ENCODE results near the gene CETN3. TPM values are rescaled to one million over a fixed set of nuclear protein-coding genes. Genes with fewer than 3 reads are reported as not detected.
"Not testable (repeated sequence)": the region's sequence is repeated elsewhere in the genome, so short reads cannot be mapped to it uniquely, and the experiment has no call there.

Gene CETN3
- total and polyA plus RNA-seq, 3 experiments from 2014 or later: 23.9 to 41.6 (median 41.0) TPM

DNA sequence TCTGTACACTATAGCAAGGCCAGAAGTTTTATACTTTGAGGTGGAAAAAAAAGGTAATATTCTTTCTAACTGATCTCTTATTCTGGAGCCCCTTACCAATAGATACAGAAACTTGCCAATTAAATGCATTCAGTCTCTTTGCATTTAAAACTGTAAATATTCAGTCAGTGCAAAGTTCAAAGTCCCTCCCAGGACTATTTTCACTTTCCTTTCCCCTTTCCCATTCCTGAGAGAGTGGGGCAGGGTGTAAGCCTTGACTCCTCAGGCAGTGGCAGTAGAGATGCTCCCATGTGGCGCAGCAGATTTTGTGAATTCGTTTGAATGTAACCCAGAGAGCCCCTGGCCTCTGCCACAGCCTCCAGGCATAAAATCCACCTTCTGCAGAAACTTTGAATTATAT lies 29.9 kb downstream of the CETN3 start:
- H3K27me3 Mint-ChIP-seq: peaks cover 9 to 37% of the 10 kb centered on the region in 2 donors
- Histone ChIP-seq H3K27me3 (ENCODE audit: insufficient read depth, low read length, poor library complexity, severe bottlenecking) (no peaks in the 10 kb centered on the region), H3K9me3 (ENCODE audit: low read length) (no peaks in the 10 kb centered on the region), H3K27ac (ENCODE audit: low read depth, low read length) (no peak overlapping the region), H3K4me1 (ENCODE audit: insufficient read depth, low read length) (no peaks in the 10 kb centered on the region), H3K36me3 (ENCODE audit: insufficient read depth, low read length) (no peaks in the 10 kb centered on the region), H3K4me3 (ENCODE audit: low read length) (no peak overlapping the region)
- CTCF ChIA-PET: no interaction called here
- H3K36me3 Mint-ChIP-seq: no peaks in the 10 kb centered on the region
- no peaks in the 10 kb centered on the region for H3K4me1 Mint-ChIP-seq
- H3K27ac Mint-ChIP-seq: no peak overlapping the region
- no peak overlapping the region for H3K4me3 Mint-ChIP-seq
- DNase-seq: no peak
- peaks cover 0 to 2% (median 0%) of the 10 kb centered on the region in 5 donors for H3K9me3 Mint-ChIP-seq
- POLR2A ChIA-PET: no interaction called here

DNA sequence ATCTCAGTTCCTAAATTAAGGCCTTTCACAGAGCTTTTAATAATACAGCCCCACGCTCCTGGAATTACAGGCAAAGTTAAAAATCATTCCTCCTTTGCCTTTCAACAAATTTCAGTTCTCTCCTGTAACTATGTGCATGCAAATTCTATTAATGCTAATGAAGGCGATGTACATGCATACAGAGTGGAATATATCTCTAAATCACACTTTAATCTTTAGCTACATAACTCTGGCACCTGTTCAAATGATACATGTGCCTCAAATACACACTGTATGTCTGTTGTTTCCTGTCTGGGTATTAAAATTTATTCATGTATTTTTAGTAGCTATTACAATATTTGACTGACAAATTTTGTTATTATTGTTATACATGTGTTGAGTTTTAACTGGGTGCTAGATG lies 30.8 kb downstream of the CETN3 start:
- no peak overlapping the region for H3K27ac Mint-ChIP-seq
- Histone ChIP-seq H3K4me1 (ENCODE audit: insufficient read depth, low read length) (no peaks in the 10 kb centered on the region), H3K27ac (ENCODE audit: low read depth, low read length) (no peak overlapping the region), H3K27me3 (ENCODE audit: insufficient read depth, low read length, poor library complexity, severe bottlenecking) (no peaks in the 10 kb centered on the region), H3K36me3 (ENCODE audit: insufficient read depth, low read length) (no peaks in the 10 kb centered on the region), H3K4me3 (ENCODE audit: low read length) (no peak overlapping the region), H3K9me3 (ENCODE audit: low read length) (no peaks in the 10 kb centered on the region)
- H3K9me3 Mint-ChIP-seq: no peaks in the 10 kb centered on the region
- no peak for DNase-seq
- no peaks in the 10 kb centered on the region for H3K36me3 Mint-ChIP-seq
- ChIA-PET POLR2A (no interaction called here), CTCF (interaction anchor here (1.2 kb wide), 1 partner anchor 8 kb away, joined by 4 read pairs; no protein-coding TSS in a partner anchor)
- peaks cover 6 to 33% of the 10 kb centered on the region in 2 donors for H3K27me3 Mint-ChIP-seq
- no peak overlapping the region for H3K4me3 Mint-ChIP-seq
- H3K4me1 Mint-ChIP-seq: no peaks in the 10 kb centered on the region

DNA sequence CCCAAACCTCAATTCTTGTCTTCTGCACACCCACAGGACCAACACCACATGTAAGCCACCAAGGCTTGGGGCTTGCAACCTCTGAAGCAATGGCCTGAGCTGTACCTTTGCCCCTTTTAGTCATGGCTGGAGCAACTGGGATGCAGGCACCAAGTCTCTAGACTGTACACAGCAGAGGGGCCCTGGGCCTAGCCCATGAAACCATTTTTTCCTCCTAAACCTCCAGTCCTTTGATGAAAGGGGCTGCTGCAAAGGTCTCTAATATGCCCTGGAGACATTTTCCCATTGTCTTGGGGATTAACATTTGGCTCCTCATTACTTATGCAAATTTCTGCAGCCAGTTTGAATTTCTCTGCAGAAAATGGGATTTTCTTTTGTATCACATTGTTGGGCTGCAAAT lies 38.3 kb downstream of the CETN3 start:
- H3K4me3 ChIP-seq (ENCODE audit: low read length); H3K36me3 Mint-ChIP-seq; H3K9me3 ChIP-seq (ENCODE audit: low read length); CTCF ChIA-PET; H3K27ac ChIP-seq (ENCODE audit: low read depth, low read length); H3K4me3 Mint-ChIP-seq; POLR2A ChIA-PET; DNase-seq; H3K4me1 ChIP-seq (ENCODE audit: insufficient read depth, low read length); H3K27me3 ChIP-seq (ENCODE audit: insufficient read depth, low read length, poor library complexity, severe bottlenecking); H3K4me1 Mint-ChIP-seq; H3K36me3 ChIP-seq (ENCODE audit: insufficient read depth, low read length): not testable (repeated sequence)
- peaks cover 5 to 32% of the 10 kb centered on the region in 2 donors for H3K27me3 Mint-ChIP-seq
- peaks cover 0 to 11% (median 7%) of the 10 kb centered on the region in 5 donors for H3K9me3 Mint-ChIP-seq
- peak overlapping the region in 1 of 8 donors; percentile 47 for H3K27ac Mint-ChIP-seq

DNA sequence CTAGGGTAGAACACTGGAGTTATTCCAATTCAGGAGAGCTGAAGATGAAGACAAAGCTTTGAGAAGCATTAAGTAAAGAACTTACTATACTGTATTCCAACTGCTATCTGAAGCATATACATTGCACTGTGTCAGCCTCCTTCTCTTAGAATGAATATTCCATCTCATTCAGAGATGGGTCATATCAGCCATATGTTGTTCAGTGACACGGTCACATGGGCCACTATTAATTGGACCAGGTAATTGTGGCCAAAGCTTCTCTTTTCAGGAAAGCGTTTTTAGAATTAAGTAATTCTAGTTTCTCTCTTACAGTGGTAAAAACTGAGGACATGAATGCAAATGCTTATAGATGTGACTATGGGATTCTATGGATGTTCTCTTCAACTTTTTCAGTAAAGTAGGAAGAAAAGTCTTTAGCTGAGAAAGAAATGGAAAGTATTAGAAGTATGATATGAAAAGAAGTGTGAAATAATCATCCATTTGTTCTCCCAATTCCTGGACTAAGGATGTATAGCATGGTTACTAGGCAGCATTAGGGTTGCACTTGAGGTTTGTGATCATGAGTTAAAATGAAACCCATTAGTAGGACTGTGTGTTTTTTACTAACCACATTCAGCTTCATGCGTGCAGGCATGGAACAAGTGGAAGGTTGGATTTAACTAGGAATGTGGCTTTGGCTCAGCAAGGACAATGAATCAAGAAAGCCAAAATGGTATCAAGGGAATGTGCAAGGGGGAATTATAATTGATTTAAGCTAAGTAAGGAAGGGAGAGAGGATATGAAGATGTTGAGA lies 40.9 kb downstream of the CETN3 start:
- Histone ChIP-seq H3K4me3 (ENCODE audit: low read length) (no peak overlapping the region), H3K9me3 (ENCODE audit: low read length) (no peaks in the 10 kb centered on the region), H3K36me3 (ENCODE audit: insufficient read depth, low read length) (no peaks in the 10 kb centered on the region), H3K4me1 (ENCODE audit: insufficient read depth, low read length) (no peaks in the 10 kb centered on the region), H3K27ac (ENCODE audit: low read depth, low read length) (no peak overlapping the region), H3K27me3 (ENCODE audit: insufficient read depth, low read length, poor library complexity, severe bottlenecking) (no peaks in the 10 kb centered on the region)
- CTCF ChIA-PET: no interaction called here
- H3K9me3 Mint-ChIP-seq: peaks cover 0 to 11% (median 7%) of the 10 kb centered on the region in 5 donors
- no peaks in the 10 kb centered on the region for H3K4me1 Mint-ChIP-seq
- POLR2A ChIA-PET: no interaction called here
- no peak overlapping the region for H3K4me3 Mint-ChIP-seq
- DNase-seq: no peak
- peaks cover 3 to 37% of the 10 kb centered on the region in 2 donors for H3K27me3 Mint-ChIP-seq
- H3K36me3 Mint-ChIP-seq: peaks cover 0 to 1% (median 0%) of the 10 kb centered on the region in 3 donors
- H3K27ac Mint-ChIP-seq: no peak overlapping the region

DNA sequence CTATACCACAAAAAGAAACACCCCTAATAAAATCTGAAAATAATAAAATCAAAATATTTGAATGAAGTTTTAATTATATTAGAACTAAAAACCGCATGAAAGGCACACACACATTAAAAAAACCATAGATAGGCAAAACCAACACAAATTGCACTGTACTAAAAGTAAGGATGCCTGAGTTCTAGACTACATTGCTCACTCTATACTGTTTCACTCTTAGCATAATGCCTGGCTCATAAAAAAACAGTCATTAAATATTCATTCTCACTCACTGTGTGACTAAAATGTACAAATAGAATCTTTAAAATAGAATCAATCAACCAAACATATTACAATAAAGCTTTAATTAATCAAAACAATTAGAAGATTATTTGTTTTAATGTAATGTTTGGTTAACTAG lies 41.7 kb downstream of the CETN3 start:
- Mint-ChIP-seq H3K27me3 (peaks cover 3 to 41% of the 10 kb centered on the region in 2 donors), H3K4me3 (no peak overlapping the region), H3K27ac (no peak overlapping the region), H3K4me1 (no peaks in the 10 kb centered on the region), H3K9me3 (peaks cover 0 to 11% (median 7%) of the 10 kb centered on the region in 5 donors), H3K36me3 (peaks cover 0 to 1% (median 0%) of the 10 kb centered on the region in 3 donors)
- H3K4me1 ChIP-seq (ENCODE audit: insufficient read depth, low read length): no peaks in the 10 kb centered on the region
- H3K36me3 ChIP-seq (ENCODE audit: insufficient read depth, low read length): no peaks in the 10 kb centered on the region
- DNase-seq: no peak
- ChIA-PET POLR2A (no interaction called here), CTCF (no interaction called here)
- H3K27ac ChIP-seq (ENCODE audit: low read depth, low read length): no peak overlapping the region
- H3K4me3 ChIP-seq (ENCODE audit: low read length): no peak overlapping the region
- H3K27me3 ChIP-seq (ENCODE audit: insufficient read depth, low read length, poor library complexity, severe bottlenecking): no peaks in the 10 kb centered on the region
- no peaks in the 10 kb centered on the region for H3K9me3 ChIP-seq (ENCODE audit: low read length)

DNA sequence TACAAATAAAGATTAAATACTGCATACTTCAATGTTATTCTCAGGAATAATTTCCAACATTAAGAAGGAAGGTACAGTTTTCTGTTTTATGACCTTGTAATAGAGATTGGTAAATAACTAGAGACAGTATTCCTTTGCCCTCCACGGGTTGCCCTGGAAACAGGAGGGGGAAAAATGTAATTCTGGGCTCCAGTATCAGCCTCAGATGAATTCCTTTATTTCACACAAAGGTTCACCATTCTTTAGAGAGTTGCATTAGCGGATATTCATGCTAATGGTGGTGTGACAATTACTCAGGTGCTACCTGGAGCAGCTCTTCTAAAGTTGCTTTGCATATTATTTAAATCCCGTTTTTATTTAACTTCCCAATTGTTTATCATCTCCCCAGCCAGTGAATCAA lies 42.6 kb downstream of the CETN3 start:
- peaks cover 0 to 1% (median 0%) of the 10 kb centered on the region in 3 donors for H3K36me3 Mint-ChIP-seq
- Histone ChIP-seq H3K27ac (ENCODE audit: low read depth, low read length) (no peak overlapping the region), H3K9me3 (ENCODE audit: low read length) (no peaks in the 10 kb centered on the region), H3K4me1 (ENCODE audit: insufficient read depth, low read length) (no peaks in the 10 kb centered on the region), H3K4me3 (ENCODE audit: low read length) (no peak overlapping the region), H3K36me3 (ENCODE audit: insufficient read depth, low read length) (no peaks in the 10 kb centered on the region), H3K27me3 (ENCODE audit: insufficient read depth, low read length, poor library complexity, severe bottlenecking) (no peaks in the 10 kb centered on the region)
- DNase-seq: no peak
- no peak overlapping the region for H3K4me3 Mint-ChIP-seq
- peaks cover 0 to 9% (median 7%) of the 10 kb centered on the region in 5 donors for H3K9me3 Mint-ChIP-seq
- ChIA-PET CTCF (no interaction called here), POLR2A (no interaction called here)
- peaks cover 3 to 46% of the 10 kb centered on the region in 2 donors for H3K27me3 Mint-ChIP-seq
- no peak overlapping the region for H3K27ac Mint-ChIP-seq
- no peaks in the 10 kb centered on the region for H3K4me1 Mint-ChIP-seq

DNA sequence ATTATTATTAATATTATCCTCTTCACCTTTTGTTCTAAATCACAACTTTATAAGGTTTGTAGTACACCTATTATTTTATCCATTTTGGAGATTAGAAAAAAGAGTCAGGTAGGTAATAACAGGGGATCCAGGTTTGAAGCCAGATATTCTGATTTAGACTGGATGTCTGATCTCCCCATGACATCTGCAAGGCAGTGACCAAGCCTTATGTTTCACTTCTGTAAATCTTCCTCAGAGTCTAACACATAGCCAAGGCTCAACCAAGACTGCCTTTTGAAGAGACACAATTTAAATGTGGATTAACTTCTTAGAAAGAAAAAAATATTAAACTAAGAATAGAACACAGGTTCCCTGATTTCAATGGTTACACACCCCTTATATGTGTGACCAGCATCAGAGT lies 44.2 kb downstream of the CETN3 start:
- no peak overlapping the region for H3K4me3 Mint-ChIP-seq
- POLR2A ChIA-PET: no interaction called here

DNA sequence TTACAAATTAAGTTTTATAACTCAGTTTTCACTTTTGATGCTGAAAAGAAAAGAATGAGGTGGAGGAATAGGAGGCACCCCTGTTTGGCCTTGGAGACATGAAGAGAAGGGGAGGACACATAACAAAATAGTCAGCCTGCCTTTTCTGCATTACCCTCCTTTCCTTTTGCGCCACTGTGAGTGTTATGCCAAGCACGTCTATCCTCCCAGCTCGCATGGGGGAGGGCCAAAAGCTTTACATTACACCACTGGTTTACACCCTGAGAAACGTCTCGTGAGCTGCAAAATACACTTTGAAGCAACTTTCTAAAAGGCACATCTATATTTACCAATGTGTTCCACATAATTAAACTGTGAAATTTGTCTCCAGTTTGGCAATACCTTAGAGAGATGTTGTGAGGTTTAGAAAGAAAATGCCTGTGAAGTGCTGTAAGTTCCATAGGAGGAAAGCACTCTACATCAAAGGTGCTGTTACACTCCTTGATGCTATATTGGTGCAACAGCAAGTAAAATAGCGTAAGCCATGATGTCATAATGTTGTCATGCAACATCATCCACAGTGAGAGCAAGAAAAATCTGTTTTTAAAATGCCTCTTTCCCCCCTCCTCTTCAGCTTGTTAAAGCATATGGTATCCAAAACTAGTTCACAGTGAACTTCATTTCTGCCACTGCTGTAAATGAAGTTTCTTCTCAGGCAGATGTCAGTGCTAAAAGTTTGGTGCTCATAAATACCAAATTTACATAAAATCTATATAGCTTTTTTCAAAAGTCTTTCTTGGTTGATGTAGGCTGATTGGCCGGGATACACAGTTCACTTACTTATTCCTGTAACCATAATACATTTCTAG lies 50.3 kb downstream of the CETN3 start:
- POLR2A ChIA-PET: no interaction called here
- Histone ChIP-seq H3K4me1 (ENCODE audit: insufficient read depth, low read length) (no peaks in the 10 kb centered on the region), H3K4me3 (ENCODE audit: low read length) (no peak overlapping the region), H3K9me3 (ENCODE audit: low read length) (no peaks in the 10 kb centered on the region), H3K27ac (ENCODE audit: low read depth, low read length) (no peak overlapping the region), H3K36me3 (ENCODE audit: insufficient read depth, low read length) (no peaks in the 10 kb centered on the region), H3K27me3 (ENCODE audit: insufficient read depth, low read length, poor library complexity, severe bottlenecking) (no peaks in the 10 kb centered on the region)
- Mint-ChIP-seq H3K4me3 (no peak overlapping the region), H3K9me3 (peaks cover 0 to 1% (median 0%) of the 10 kb centered on the region in 5 donors), H3K27me3 (peaks cover 2 to 24% of the 10 kb centered on the region in 2 donors), H3K27ac (no peak overlapping the region), H3K4me1 (no peaks in the 10 kb centered on the region), H3K36me3 (no peaks in the 10 kb centered on the region)
- DNase-seq: no peak
- CTCF ChIA-PET: no interaction called here

More for the DNA sequence above, 44.2 kb downstream of the CETN3 start:
- H3K27ac ChIP-seq (ENCODE audit: low read depth, low read length): no peak overlapping the region
- H3K27ac Mint-ChIP-seq: no peak overlapping the region
- CTCF ChIA-PET: no interaction called here
- peaks cover 0 to 2% (median 0%) of the 10 kb centered on the region in 5 donors for H3K9me3 Mint-ChIP-seq
- no peaks in the 10 kb centered on the region for H3K9me3 ChIP-seq (ENCODE audit: low read length)
- no peaks in the 10 kb centered on the region for H3K36me3 ChIP-seq (ENCODE audit: insufficient read depth, low read length)
- no peaks in the 10 kb centered on the region for H3K4me1 Mint-ChIP-seq
- no peaks in the 10 kb centered on the region for H3K4me1 ChIP-seq (ENCODE audit: insufficient read depth, low read length)
- H3K27me3 Mint-ChIP-seq: peaks cover 3 to 44% of the 10 kb centered on the region in 2 donors
- DNase-seq: no peak
- no peaks in the 10 kb centered on the region for H3K27me3 ChIP-seq (ENCODE audit: insufficient read depth, low read length, poor library complexity, severe bottlenecking)
- H3K36me3 Mint-ChIP-seq: no peaks in the 10 kb centered on the region
- no peak overlapping the region for H3K4me3 ChIP-seq (ENCODE audit: low read length)

Data from CD8-positive, alpha-beta memory T cell (primary cell).